CD1c-positive myeloid dendritic cell (primary cell): ENCODE measurements around the gene EFHD1.
"Not testable (repeated sequence)": the region's sequence is repeated elsewhere in the genome, so short reads cannot be mapped to it uniquely, and the experiment has no call there.

Experiments
- DNase-seq: peaks from one replicate; pipeline ENCODE4 v3.0.0-alpha.2; 2016; ENCODE audit errors: extremely low spot score

EFHD1 gene

GRCh38 chr2:232621186-232621585 is 12.2 kb upstream of the EFHD1 start:
- no peak for DNase-seq

DNA sequence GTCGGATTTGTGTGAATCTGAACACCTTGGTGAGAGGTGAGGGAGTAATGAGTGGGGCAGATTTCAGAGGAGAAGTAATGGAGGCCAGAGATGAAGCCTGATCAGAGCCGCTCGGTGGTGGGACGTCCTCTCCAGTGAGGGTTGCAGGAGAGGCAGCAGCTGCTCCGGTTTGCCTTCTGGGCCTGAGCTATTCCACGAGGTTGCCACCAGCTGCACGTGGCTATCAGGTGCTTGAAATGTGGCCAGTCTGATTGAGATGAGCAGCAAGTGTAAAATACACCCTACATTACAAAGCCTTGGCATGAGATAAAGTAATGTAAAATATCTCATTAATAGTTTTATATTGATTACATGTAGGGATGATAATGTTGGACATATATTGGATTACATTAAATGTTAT is 10.8 kb upstream of the EFHD1 start:
- no peak for DNase-seq

- DNase-seq = no peak
These were observed 9.3 kb upstream of the EFHD1 start for GRCh38 chr2:232623768-232624765.

DNA sequence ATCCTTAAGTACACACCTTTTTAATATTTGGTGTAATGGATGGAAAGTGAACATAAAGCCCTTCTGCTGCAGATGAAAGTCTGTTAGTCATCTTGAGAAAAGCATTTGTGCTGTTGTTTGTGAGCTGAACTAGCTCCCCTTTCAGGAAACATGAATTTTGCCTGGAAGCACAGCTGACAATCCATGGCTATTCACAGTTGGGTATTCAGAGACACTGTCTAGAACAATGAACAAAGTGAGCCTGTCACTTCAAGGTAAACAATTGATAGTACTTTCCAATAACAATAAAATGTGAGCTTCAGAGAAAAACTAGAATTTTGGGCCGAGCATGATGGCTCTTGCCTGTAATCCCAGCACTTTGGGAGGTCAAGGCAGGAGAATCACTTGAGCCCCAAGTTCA is 6.8 kb upstream of the EFHD1 start:
- DNase-seq = no peak

GRCh38 chr2:232628466-232629128 is 4.8 kb upstream of the EFHD1 start:
- DNase-seq = no peak

GRCh38 chr2:232629129-232629475 is 4.3 kb upstream of the EFHD1 start:
- DNase-seq = no peak

GRCh38 chr2:232632229-232632903 is 1.0 kb upstream of the EFHD1 start:
- DNase-seq = no peak

- DNase-seq = no peak
These were observed 446 bp upstream of the EFHD1 start for GRCh38 chr2:232632904-232633412.

DNA sequence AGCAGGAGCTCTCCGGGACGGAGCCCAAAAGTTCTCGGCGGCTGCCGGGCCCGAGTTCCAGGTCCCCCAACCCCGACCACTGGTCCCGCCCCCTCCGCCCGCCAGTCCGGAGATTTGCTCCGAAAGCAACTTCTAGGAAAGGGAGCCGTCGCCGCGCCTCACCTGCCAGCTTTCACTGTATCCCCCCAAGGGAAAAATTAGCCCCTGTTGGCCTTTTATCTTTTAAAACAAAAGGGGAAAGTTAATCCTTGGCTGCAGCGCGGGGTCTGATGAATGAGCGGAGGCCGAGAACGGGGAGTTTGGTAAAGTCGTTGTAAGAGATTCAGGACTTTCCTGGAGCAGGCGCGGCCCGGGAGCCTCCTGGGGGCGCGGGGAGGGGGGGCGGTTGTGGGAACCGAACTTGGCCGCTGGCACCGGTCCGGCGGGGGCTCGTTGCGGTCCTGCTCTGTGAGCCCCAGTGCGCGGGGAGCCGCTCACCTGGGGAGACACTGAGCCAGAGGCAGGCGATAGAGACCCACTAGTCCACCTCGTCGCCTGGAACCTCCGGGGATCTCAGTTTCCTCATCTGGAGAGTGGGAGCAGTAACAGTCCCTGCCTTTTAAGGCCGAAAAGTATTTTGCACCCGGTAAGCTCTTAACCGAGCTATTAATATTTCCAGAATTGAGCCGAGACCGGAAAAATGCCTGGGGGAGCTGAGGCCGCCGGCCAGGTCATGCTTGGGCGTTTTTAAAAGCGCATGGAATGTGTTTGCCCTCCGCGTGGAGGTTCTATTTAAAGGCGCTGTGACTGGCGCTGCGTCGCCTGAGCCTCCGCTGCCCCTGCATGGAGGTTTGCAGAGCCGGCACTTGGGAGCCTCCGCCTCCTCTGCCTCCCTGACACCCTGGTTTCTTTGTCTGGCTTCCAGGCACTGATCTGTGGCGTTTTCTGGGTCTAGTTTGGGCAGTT is 1.1 kb downstream of the EFHD1 start:
- DNase-seq = no peak

GRCh38 chr2:232635376-232635775 is 2.0 kb downstream of the EFHD1 start:
- not testable (repeated sequence) for DNase-seq

DNA sequence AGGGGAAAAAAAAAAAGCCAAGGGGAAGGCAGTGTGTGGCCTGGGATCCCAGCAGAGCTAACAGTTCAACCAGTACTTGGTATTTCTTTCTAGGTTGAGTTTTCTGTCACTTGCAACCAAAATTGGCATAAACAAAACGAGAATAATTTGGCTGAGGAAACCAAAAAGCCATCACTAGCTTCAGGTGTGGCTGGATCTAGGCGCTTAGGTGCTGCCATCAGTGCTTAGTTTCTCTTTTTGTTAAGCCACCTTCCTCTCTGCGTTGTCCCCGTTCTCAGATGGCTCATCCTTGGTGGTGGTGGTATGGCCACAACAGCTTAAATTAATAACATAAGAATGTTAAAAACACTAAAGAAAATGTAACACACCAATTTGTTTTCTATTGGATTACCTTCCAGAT is 2.4 kb downstream of the EFHD1 start:
- DNase-seq = no peak

DNA sequence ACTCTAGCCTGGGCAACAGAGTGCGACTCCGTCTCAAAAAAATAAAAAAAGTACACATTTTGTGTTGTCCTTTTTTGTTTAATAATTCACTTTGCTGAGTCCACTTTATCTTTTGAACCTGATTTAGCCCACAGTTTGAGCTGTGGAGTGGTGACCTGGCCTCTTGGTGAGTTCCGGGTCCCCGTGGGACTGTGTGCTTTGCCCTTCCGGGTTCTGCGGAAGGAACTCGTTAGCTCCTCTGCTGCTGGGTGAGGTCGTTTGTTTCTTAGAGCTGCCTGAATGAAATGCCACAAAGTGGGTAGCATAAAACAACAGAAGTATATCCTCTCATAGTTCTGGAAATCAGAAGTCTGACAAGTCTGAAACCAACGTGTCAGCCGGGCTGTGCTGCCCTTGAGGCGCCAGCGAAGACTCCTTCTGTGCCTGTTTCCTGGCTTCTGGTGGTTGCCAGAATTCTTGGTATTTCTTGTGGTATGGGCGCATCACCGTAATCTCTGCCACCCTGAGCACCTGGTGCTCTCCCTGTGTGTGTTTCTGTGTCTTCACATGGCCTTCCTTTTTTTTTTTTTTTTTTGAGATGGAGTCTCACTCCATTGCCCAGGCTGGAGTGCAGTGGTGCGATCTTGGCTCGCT is 3.5 kb downstream of the EFHD1 start:
- DNase-seq = no peak

- no peak for DNase-seq
These were observed 4.6 kb downstream of the EFHD1 start for GRCh38 chr2:232637866-232638583.

- DNase-seq = no peak
These were observed 7.9 kb downstream of the EFHD1 start for GRCh38 chr2:232641153-232641848.

DNA sequence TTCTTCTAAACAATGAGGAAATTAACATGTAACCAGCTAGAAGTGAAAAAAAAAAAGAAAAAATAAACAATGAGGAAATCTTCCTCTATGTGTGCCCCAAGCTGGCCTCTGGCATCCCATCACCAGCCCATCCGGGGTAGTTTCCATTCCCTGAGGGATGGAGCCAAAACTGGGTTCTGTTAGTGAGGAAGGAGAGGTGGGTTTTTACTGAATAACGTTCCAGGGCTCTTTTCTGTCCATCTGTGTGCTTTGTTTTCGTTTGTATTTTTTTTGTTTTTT is 9.7 kb downstream of the EFHD1 start:
- DNase-seq = no peak

GRCh38 chr2:232643813-232644347 is 10.5 kb downstream of the EFHD1 start:
- DNase-seq = no peak

DNA sequence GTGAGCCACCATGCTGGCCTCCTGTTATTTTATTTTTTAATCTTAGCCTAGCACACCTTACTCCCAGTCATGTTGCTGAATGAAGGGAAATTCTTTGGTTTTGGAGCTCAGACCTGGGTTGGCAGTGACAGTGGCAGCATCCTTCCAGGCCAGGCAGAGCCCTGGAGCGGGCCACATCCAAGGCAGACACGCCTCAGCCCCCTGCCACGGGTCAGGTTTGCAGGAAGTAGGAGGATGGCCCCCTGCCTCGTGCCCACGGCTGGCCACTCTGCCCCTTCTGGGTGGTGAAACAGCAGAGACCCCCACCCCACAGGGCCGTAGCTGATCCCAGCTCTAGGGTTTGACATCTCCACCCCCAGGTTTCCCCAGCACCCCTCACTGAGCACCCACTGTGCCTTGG is 11.7 kb downstream of the EFHD1 start:
- DNase-seq = no peak

DNA sequence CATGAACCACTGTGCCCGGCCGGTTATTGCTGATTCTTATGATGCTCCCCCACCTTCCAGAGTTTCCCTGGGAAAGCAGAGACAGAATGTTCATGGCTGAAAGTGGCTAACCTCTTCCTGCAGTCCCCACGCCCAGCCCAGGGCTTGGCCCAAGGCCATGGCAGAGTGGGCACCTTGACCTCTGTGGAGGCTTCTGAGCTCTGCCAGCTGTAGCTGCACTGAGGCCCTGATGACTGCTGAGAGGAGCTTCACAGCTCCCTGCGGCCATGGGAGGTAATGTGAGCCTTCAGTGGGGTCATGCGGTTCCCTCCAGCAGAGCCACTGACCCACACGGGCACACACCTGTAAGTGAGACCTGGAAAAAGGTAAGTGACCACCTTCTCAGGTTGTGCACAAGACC is 13.3 kb downstream of the EFHD1 start:
- no peak for DNase-seq

GRCh38 chr2:232647261-232647660 is 13.9 kb downstream of the EFHD1 start:
- DNase-seq = no peak
